ENCODE data around the gene FTCDNL1. TPM values are rescaled to one million over a fixed set of nuclear protein-coding genes. Genes with fewer than 3 reads are reported as not detected.

The FTCDNL1 gene
- total and polyA plus RNA-seq, 2 of the 13 experiments (the other 11 are each of a cell fraction or from before 2014, with no cell fraction given), result 0.98 to 1.4 TPM

DNA sequence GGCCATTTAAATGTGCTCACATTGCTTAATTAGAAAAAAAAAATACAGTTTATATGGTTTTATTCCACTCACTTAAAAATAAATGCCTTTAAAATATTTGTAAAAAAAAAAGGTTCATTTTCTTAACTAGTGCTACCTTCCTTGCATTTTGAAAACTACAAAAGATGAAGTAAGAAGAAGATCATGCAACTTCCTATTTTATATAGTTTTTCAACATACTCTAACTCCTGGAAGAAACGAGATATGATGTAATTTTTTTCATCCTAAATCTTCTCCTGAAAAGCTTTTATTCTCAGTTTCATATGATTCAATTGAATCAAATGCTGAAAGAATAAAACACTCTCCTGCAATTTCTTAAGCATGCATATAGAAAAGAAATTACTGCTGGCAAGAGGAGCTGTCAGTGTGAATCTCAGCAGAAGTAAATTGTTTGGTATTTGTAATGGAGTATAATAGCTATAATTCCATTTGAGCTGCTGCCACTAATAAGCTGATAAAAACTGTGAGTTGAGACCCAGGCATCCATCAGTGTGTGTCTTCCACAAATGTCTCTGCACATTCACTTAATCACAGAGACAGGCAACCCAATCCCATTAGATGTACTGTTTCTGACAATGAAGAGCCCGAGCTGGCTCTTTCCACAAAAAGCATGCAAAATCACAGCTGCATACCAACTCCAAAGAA lies 3.7 kb downstream of the FTCDNL1 start:
- ChIA-PET POLR2A (no interaction called here), CTCF (ENCODE audit: low intra/inter-chr PET ratio, low total read pairs) (no interaction called here)
- in situ Hi-C loops (cut with HindIII; ENCODE audit: extremely low pct_ligation_motif_present, low pct_unique_long_range_greater_than_20kb), result no loop called here

More for the DNA sequence above, 3.7 kb downstream of the FTCDNL1 start:
- TF ChIP-seq, protein P1, sequence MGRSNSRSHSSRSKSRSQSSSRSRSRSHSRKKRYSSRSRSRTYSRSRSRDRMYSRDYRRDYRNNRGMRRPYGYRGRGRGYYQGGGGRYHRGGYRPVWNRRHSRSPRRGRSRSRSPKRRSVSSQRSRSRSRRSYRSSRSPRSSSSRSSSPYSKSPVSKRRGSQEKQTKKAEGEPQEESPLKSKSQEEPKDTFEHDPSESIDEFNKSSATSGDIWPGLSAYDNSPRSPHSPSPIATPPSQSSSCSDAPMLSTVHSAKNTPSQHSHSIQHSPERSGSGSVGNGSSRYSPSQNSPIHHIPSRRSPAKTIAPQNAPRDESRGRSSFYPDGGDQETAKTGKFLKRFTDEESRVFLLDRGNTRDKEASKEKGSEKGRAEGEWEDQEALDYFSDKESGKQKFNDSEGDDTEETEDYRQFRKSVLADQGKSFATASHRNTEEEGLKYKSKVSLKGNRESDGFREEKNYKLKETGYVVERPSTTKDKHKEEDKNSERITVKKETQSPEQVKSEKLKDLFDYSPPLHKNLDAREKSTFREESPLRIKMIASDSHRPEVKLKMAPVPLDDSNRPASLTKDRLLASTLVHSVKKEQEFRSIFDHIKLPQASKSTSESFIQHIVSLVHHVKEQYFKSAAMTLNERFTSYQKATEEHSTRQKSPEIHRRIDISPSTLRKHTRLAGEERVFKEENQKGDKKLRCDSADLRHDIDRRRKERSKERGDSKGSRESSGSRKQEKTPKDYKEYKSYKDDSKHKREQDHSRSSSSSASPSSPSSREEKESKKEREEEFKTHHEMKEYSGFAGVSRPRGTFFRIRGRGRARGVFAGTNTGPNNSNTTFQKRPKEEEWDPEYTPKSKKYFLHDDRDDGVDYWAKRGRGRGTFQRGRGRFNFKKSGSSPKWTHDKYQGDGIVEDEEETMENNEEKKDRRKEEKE (IDR thresholded peaks at IDR 0.05), result no peak
- TF ChIP-seq TAF15 (IDR thresholded peaks at IDR 0.05; ENCODE audit: low read depth, low read length, poor library complexity, severe bottlenecking), result no peak
- TF ChIP-seq GLI4 (CRISPR knock-in tag; IDR thresholded peaks at IDR 0.05; ENCODE audit: borderline replicate concordance), result no peak
- TF ChIP-seq, protein P2, sequence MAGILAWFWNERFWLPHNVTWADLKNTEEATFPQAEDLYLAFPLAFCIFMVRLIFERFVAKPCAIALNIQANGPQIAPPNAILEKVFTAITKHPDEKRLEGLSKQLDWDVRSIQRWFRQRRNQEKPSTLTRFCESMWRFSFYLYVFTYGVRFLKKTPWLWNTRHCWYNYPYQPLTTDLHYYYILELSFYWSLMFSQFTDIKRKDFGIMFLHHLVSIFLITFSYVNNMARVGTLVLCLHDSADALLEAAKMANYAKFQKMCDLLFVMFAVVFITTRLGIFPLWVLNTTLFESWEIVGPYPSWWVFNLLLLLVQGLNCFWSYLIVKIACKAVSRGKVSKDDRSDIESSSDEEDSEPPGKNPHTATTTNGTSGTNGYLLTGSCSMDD (CRISPR knock-in tag; IDR thresholded peaks at IDR 0.05), result no peak
- TF ChIP-seq PITX1 (CRISPR knock-in tag; IDR thresholded peaks at IDR 0.05), result no peak
- no peak for TF ChIP-seq IRF2 (CRISPR knock-in tag; IDR thresholded peaks at IDR 0.05)
- no peak overlapping the region for H3K4me3 ChIP-seq (replicated peaks in 1 of 3; ENCODE audit: insufficient read depth in 1 of 3, low read depth in 2 of 3, low read length in 3 of 3)
- H3K27ac ChIP-seq (ENCODE audit: extremely low read length, insufficient read depth, low read length), result no peak overlapping the region
- H4K20me1 ChIP-seq (ENCODE audit: insufficient read depth, low read length), result no peaks in the 10 kb centered on the region
- no peaks in the 10 kb centered on the region for H3K9me3 ChIP-seq (ENCODE audit: low read length)
- WGBS (ENCODE audit: low lambda C conversion rate), result 15% methylated on average over 2 of the region's 2 CpGs
- no peak overlapping the region for H3K9ac ChIP-seq (ENCODE audit: insufficient read depth, low read depth, low read length)
- H3K36me3 ChIP-seq (replicated peaks in 1 of 2; ENCODE audit: control insufficient read depth in 1 of 2, insufficient read depth in 2 of 2, low read length in 2 of 2), result no peaks in the 10 kb centered on the region
- DNase-seq (ENCODE audit: low spot score) (no peak), ATAC-seq (no peak), FAIRE-seq (no peak)
- peaks cover 15% of the 10 kb centered on the region for H3K4me1 ChIP-seq (ENCODE audit: insufficient read depth, low read length)
- H3K27me3 ChIP-seq (ENCODE audit: control insufficient read depth in 1 of 2, insufficient read depth in 2 of 2, low read length in 2 of 2), result 0 out of 5 replicates have a peak, but pooled peaks cover 0 to 3% of the 10 kb centered on the region in 2 experiments
- intact Hi-C loops (cut with micrococcal nuclease; ENCODE audit: unreplicated experiment), result no loop called here
- BruUV-seq (replicated peaks), result no TSS peak
- no peaks in the 10 kb centered on the region for H3K79me2 ChIP-seq (ENCODE audit: insufficient read depth, low read length)
- H3K4me2 ChIP-seq (ENCODE audit: low read depth, low read length), result no peak overlapping the region
- H2AFZ ChIP-seq (ENCODE audit: low read length), result no peak overlapping the region
